ENCODE measurements around the gene ZCCHC7. TPM values are rescaled to one million over a fixed set of nuclear protein-coding genes. Genes with fewer than 3 reads are reported as not detected.

The ZCCHC7 gene
- total and polyA plus RNA-seq, 5 experiments from 2014 or later, result 27.2 to 56.0 (median 40.2) TPM

- no peak for ATAC-seq
Measured at GRCh38 chr9:37325778-37326177, 205.4 kb downstream of the ZCCHC7 start.

GRCh38 chr9:37327553-37327952, 207.2 kb downstream of the ZCCHC7 start:
- Mint-ChIP-seq H3K36me3 (peaks cover 0 to 35% (median 0%) of the 10 kb centered on the region in 3 donors), H3K9me3 (no peaks in the 10 kb centered on the region), H3K27me3 (no peaks in the 10 kb centered on the region), H3K27ac (peak overlapping the region in 4 of 10 donors; percentile 5 to 69 (median 29)), H3K4me3 (peak overlapping the region in 1 of 10 donors; percentile 12), H3K4me1 (peaks cover 2 to 48% (median 6%) of the 10 kb centered on the region in 4 donors)
- DNase-seq, result no peak
- POLR2A ChIA-PET, result no interaction called here
- ATAC-seq, result no peak

More at GRCh38 chr9:37325778-37326177, 205.4 kb downstream of the ZCCHC7 start:
- POLR2A ChIA-PET, result no interaction called here
- Mint-ChIP-seq H3K27ac (no peak overlapping the region), H3K4me1 (peaks cover 2 to 42% (median 6%) of the 10 kb centered on the region in 4 donors), H3K36me3 (peaks cover 0 to 39% (median 2%) of the 10 kb centered on the region in 3 donors), H3K27me3 (no peaks in the 10 kb centered on the region), H3K9me3 (no peaks in the 10 kb centered on the region), H3K4me3 (no peak overlapping the region)
- DNase-seq, result no peak

DNA sequence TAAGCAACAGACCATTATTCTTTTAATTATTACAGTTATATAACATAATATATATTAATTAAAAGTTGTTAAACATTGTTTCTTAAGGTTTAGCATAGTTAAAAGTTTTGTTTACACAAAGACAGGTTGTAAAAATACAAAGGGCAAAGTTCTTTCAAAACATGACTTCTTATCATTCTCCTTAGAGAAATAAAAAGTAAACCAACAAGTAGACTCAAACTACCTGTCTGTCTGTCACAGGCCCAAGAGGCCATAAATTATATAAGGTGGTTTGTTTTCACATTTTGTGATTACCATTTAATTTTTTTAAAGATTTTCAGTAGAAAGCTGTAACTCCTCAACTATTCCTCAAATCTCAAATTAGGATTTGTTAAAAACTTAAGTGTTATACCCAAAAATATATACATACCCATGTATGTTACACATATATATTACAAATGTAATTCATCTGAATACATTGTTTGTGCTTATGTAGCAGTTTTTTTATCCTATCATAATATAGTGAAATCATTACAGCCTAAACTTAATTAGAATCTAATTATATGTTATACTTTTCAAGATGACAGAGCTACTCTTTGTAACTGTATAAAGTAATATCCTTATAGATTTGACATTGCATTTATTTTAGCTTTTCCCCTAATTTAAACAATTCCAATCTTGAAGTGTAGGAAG, 208.3 kb downstream of the ZCCHC7 start:
- ATAC-seq (no peak), DNase-seq (no peak)
- no peaks in the 10 kb centered on the region for H3K27me3 Mint-ChIP-seq
- peaks cover 0 to 30% (median 0%) of the 10 kb centered on the region in 3 donors for H3K36me3 Mint-ChIP-seq
- H3K4me3 Mint-ChIP-seq, result no peak overlapping the region
- no peaks in the 10 kb centered on the region for H3K9me3 Mint-ChIP-seq
- POLR2A ChIA-PET, result no interaction called here
- H3K4me1 Mint-ChIP-seq, result peaks cover 2 to 52% (median 6%) of the 10 kb centered on the region in 4 donors
- H3K27ac Mint-ChIP-seq, result no peak overlapping the region

- H3K36me3 Mint-ChIP-seq, result peaks cover 0 to 24% (median 0%) of the 10 kb centered on the region in 3 donors
Measured at GRCh38 chr9:37329576-37329975, 209.2 kb downstream of the ZCCHC7 start.

GRCh38 chr9:37331871-37332270, 211.5 kb downstream of the ZCCHC7 start:
- Mint-ChIP-seq H3K9me3 (no peaks in the 10 kb centered on the region), H3K27me3 (no peaks in the 10 kb centered on the region), H3K27ac (peak overlapping the region in 1 of 10 donors; percentile 48), H3K4me3 (no peak overlapping the region), H3K36me3 (peaks cover 0 to 13% (median 0%) of the 10 kb centered on the region in 3 donors), H3K4me1 (peaks cover 0 to 42% (median 0%) of the 10 kb centered on the region in 4 donors)
- no peak for ATAC-seq
- no peak for DNase-seq
- POLR2A ChIA-PET, result no interaction called here

More at GRCh38 chr9:37329576-37329975, 209.2 kb downstream of the ZCCHC7 start:
- POLR2A ChIA-PET, result no interaction called here
- Mint-ChIP-seq H3K27ac (peak overlapping the region in 1 of 10 donors; percentile 44), H3K27me3 (no peaks in the 10 kb centered on the region), H3K9me3 (no peaks in the 10 kb centered on the region), H3K4me3 (no peak overlapping the region), H3K4me1 (peaks cover 0 to 46% (median 3%) of the 10 kb centered on the region in 4 donors)
- ATAC-seq, result no peak
- DNase-seq, result peak in 4 of 10 donors; percentile 1 to 23 (median 8)

DNA sequence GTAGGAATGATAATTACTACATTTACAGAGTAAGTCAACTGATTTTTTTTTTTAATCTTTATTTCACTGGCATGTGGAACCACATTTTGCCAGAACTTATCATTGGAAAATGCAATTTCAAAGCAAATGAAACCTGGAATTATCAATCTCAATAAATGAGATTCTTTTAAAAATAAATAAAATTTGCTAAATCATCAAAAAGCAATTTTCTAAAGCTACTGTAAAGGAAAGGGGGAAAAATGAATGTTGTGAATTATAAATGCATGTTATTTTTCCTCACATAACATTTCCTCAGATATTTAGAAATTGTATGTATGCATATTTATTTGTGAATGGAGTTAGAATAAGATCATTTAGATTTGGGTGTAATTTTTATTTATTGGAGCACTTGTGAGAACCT, 212.2 kb downstream of the ZCCHC7 start:
- peaks cover 0 to 6% (median 0%) of the 10 kb centered on the region in 3 donors for H3K36me3 Mint-ChIP-seq
- peaks cover 0 to 37% (median under 1%) of the 10 kb centered on the region in 4 donors for H3K4me1 Mint-ChIP-seq
- ATAC-seq (no peak), DNase-seq (no peak)
- no peak overlapping the region for H3K4me3 Mint-ChIP-seq
- H3K9me3 Mint-ChIP-seq, result no peaks in the 10 kb centered on the region
- no peaks in the 10 kb centered on the region for H3K27me3 Mint-ChIP-seq
- POLR2A ChIA-PET, result no interaction called here
- H3K27ac Mint-ChIP-seq, result no peak overlapping the region

GRCh38 chr9:37333288-37333687, 212.9 kb downstream of the ZCCHC7 start:
- ATAC-seq, result no peak
- Mint-ChIP-seq H3K36me3 (peaks cover 0 to 2% (median 0%) of the 10 kb centered on the region in 3 donors), H3K27me3 (no peaks in the 10 kb centered on the region), H3K9me3 (no peaks in the 10 kb centered on the region), H3K4me1 (peaks cover 0 to 37% (median 4%) of the 10 kb centered on the region in 4 donors), H3K27ac (no peak overlapping the region), H3K4me3 (no peak overlapping the region)
- no peak for DNase-seq
- POLR2A ChIA-PET, result no interaction called here

GRCh38 chr9:37335238-37335637, 214.9 kb downstream of the ZCCHC7 start:
- no peak for ATAC-seq
- POLR2A ChIA-PET, result no interaction called here
- Mint-ChIP-seq H3K36me3 (no peaks in the 10 kb centered on the region), H3K27ac (no peak overlapping the region), H3K4me1 (peaks cover 0 to 41% (median 7%) of the 10 kb centered on the region in 4 donors), H3K27me3 (no peaks in the 10 kb centered on the region), H3K9me3 (no peaks in the 10 kb centered on the region), H3K4me3 (no peak overlapping the region)
- DNase-seq, result no peak

DNA sequence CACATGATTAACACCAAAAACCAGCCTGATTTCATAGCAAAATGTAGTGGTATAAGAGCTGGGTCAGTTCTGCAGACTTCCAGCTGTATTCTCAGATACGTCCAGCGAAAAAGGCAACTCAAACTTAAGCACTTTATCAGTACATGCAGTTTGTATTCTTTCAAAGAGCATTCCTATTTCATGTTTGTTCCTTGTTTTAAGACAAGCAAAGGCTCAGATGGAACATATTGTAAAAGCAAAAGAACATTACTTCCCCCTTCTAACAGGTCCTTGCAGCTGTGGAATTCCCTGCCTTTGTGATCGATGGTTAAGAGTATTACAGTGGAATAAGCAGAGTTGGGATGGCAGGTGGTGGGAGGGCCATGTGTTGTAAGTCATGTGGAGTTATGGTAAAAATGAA, 215.8 kb downstream of the ZCCHC7 start:
- ATAC-seq (no peak), DNase-seq (no peak)
- no peaks in the 10 kb centered on the region for H3K9me3 Mint-ChIP-seq
- peaks cover 0 to 42% (median 7%) of the 10 kb centered on the region in 4 donors for H3K4me1 Mint-ChIP-seq
- no peaks in the 10 kb centered on the region for H3K27me3 Mint-ChIP-seq
- POLR2A ChIA-PET, result no interaction called here
- no peaks in the 10 kb centered on the region for H3K36me3 Mint-ChIP-seq
- H3K27ac Mint-ChIP-seq, result peak overlapping the region in 1 of 10 donors; percentile 36
- H3K4me3 Mint-ChIP-seq, result peak overlapping the region in 1 of 10 donors; percentile 25

DNA sequence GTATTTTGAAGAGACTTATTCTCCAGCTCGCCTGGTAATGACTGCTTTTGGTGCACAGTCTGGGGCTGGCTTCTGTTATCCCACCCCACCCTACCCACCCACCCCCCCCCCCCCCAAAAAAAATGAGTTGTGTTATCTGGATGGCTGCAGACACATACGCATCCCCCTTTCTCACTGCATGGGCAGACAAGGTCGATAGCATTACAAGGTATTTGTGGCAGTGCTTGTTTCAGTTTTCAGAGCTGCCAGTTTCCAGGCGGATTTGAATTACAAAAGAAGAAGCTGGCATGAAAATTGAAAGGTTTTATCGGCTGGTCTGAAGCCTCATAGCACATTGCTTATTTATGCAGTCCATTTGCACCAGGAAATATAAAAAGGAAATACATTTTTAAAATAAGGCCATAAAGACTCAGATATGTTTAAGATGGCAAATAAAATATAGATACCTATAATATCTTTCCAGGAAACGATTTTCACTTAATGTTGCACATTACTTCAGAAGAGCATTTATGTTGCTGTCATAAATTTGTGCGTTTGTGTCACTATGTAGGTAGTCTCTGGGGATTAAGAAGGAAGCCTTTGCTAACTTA, 217.0 kb downstream of the ZCCHC7 start:
- Mint-ChIP-seq H3K36me3 (no peaks in the 10 kb centered on the region), H3K9me3 (no peaks in the 10 kb centered on the region), H3K4me3 (peak overlapping the region in 1 of 10 donors; percentile 3), H3K27ac (peak overlapping the region in 1 of 10 donors; percentile 40), H3K4me1 (peaks cover 0 to 35% (median 7%) of the 10 kb centered on the region in 4 donors), H3K27me3 (no peaks in the 10 kb centered on the region)
- POLR2A ChIA-PET, result no interaction called here
- no peak for DNase-seq
- no peak for ATAC-seq

GRCh38 chr9:37338218-37338617, 217.8 kb downstream of the ZCCHC7 start:
- Mint-ChIP-seq H3K36me3 (no peaks in the 10 kb centered on the region), H3K4me1 (peaks cover 0 to 33% (median 7%) of the 10 kb centered on the region in 4 donors), H3K27me3 (no peaks in the 10 kb centered on the region), H3K4me3 (no peak overlapping the region), H3K27ac (peak overlapping the region in 1 of 10 donors; percentile 40), H3K9me3 (no peaks in the 10 kb centered on the region)
- ATAC-seq (no peak), DNase-seq (no peak)
- POLR2A ChIA-PET, result no interaction called here

DNA sequence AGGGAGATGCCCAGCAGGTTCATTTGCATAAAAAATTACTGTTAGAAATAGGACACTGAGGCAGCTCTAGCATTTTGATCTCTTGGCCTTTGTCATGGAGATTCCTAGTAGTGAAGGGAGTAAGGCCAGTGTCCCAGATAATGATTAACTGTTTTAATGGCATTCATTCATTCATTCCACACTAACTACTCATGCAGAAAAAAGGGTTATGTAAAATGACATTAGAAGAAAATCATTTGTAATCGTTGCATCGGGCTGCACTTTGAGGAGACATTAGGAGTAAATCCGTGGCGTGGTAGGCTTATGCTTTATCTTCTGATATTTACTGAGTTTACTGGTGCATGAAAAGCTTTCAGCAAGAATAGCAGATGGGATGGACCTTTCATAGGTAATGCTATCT, 219.5 kb downstream of the ZCCHC7 start:
- POLR2A ChIA-PET, result no interaction called here
- H3K4me3 Mint-ChIP-seq, result no peak overlapping the region
- H3K4me1 Mint-ChIP-seq, result peaks cover 0 to 33% (median 7%) of the 10 kb centered on the region in 4 donors
- no peak for ATAC-seq
- no peaks in the 10 kb centered on the region for H3K27me3 Mint-ChIP-seq
- no peak for DNase-seq
- H3K36me3 Mint-ChIP-seq, result peaks cover 0 to 2% (median 0%) of the 10 kb centered on the region in 3 donors
- H3K9me3 Mint-ChIP-seq, result no peaks in the 10 kb centered on the region
- H3K27ac Mint-ChIP-seq, result no peak overlapping the region

DNA sequence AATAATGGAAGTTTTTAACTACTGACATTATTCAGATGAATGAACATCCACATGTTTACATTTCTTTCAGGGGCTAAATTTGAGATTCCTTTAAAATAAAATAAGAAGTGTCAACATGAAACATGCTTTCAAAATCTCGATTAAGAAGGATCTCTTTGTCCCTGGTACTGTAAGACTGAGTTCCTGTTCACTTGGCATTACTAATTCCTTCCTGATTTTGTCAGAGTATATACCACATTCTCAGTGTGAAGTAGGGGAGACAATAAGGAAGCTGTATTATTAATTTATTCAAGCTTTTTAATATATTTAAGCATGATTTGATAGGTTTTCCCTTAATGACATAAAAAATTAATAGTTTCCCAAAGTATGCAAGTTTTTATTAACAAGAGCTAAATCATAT, 220.6 kb downstream of the ZCCHC7 start:
- peaks cover 0 to 31% (median 7%) of the 10 kb centered on the region in 4 donors for H3K4me1 Mint-ChIP-seq
- no peaks in the 10 kb centered on the region for H3K27me3 Mint-ChIP-seq
- DNase-seq (no peak), ATAC-seq (no peak)
- H3K9me3 Mint-ChIP-seq, result no peaks in the 10 kb centered on the region
- POLR2A ChIA-PET, result no interaction called here
- H3K27ac Mint-ChIP-seq, result no peak overlapping the region
- peaks cover 0 to 2% (median 0%) of the 10 kb centered on the region in 3 donors for H3K36me3 Mint-ChIP-seq
- no peak overlapping the region for H3K4me3 Mint-ChIP-seq
